A549 (cell line): ENCODE data around the gene PCBP3.

Experiments
- CTCF ChIP-seq: fragments of >200 bp; sonication (Bioruptor Twin); formaldehyde crosslinking; IDR thresholded peaks from 3 replicates; pipeline ENCODE4 v1.5.1; 2016
- E2F6 ChIP-seq: IDR thresholded peaks from 2 replicates; pipeline ENCODE4 v1.6.1; 2012; ENCODE audit warnings: low read depth, borderline replicate concordance
- EP300 ChIP-seq, 2 experiments: fragments of >200 bp; sonication (Bioruptor Twin); formaldehyde crosslinking; IDR thresholded peaks; 2 replicates in 1 of 2; 3 replicates in 1 of 2; pipeline ENCODE4 v1.6.1; 2016 to 2017
- HOXB5 ChIP-seq: fragments of 250-450 bp; sonication (Bioruptor Pico); IDR thresholded peaks from 2 replicates; pipeline ENCODE4 v1.5.0; 2020; ENCODE audit warnings: mild to moderate bottlenecking, moderate library complexity
- MAX ChIP-seq: IDR thresholded peaks from 2 replicates; pipeline ENCODE4 v1.6.1; 2012
- POLR2A ChIP-seq: IDR thresholded peaks from 2 replicates; pipeline ENCODE4 v1.6.1; 2012; ENCODE audit warnings: mild to moderate bottlenecking, low read length
- SMC3 ChIP-seq: fragments of >200 bp; sonication (Bioruptor Twin); formaldehyde crosslinking; IDR thresholded peaks from 3 replicates; pipeline ENCODE4 v1.6.1; 2018; ENCODE audit warnings: inconsistent platforms

- TF ChIP-seq SMC3 (no peak), CTCF (no peak), MAX (no peak), POLR2A (no peak), E2F6 (no peak), EP300 (IDR thresholded peaks at IDR 0.05) (no peak), HOXB5 (no peak)
Observed at GRCh38 chr21:45938811-45939520, 295.4 kb downstream of the PCBP3 start.
